GM10248 (cell line): ENCODE data around the gene ENOX2.

ENCODE experiments used
- CTCF ChIA-PET: fragments of 300-600 bp; sonication (Branson Sonifier 250); formaldehyde crosslinking; extraction: SDS; loops from one replicate; lab custom pipeline; 2021; ENCODE audit warnings: antibody characterized with exemption; lab: Yijun Ruan, JAX
- POLR2A ChIA-PET: fragments of 350-650 bp; sonication (Branson Sonifier 250); formaldehyde crosslinking; extraction: SDS; loops from one replicate; lab custom pipeline; 2020; ENCODE audit warnings: antibody characterized with exemption; lab: Yijun Ruan, JAX
- DNase-seq: peaks from one replicate; pipeline ENCODE4 v3.0.0; 2012; ENCODE audit errors: extremely low spot score
- CTCF ChIP-seq: IDR thresholded peaks from 2 replicates; pipeline ENCODE4 v1.5.1; 2012; ENCODE audit warnings: mild to moderate bottlenecking, low read depth; ENCODE audit errors: extremely low read depth, missing control alignments, control extremely low read depth

Gene ENOX2

GRCh38 chrX:130705591-130705990, 197.4 kb downstream of the ENOX2 start:
- ChIA-PET CTCF (no interaction called here), POLR2A (no interaction called here)
- TF ChIP-seq CTCF: no peak
- DNase-seq: no peak

- no peak for DNase-seq
- ChIA-PET POLR2A (no interaction called here), CTCF (no interaction called here)
- no peak for TF ChIP-seq CTCF
Measured at GRCh38 chrX:130704053-130705038, 198.7 kb downstream of the ENOX2 start.

GRCh38 chrX:130702867-130703707, 199.9 kb downstream of the ENOX2 start:
- no peak for DNase-seq
- ChIA-PET CTCF (no interaction called here), POLR2A (no interaction called here)
- TF ChIP-seq CTCF: no peak

- ChIA-PET POLR2A (no interaction called here), CTCF (interaction anchor here (1.4 to 1.7 kb wide), 2 partner anchors 17 to 28 kb away, joined by 3 to 4 read pairs; no protein-coding TSS in a partner anchor)
- TF ChIP-seq CTCF: no peak
- no peak for DNase-seq
Measured at GRCh38 chrX:130700629-130701028, 202.4 kb downstream of the ENOX2 start.

GRCh38 chrX:130699618-130700017, 203.4 kb downstream of the ENOX2 start:
- TF ChIP-seq CTCF: no peak
- CTCF ChIA-PET: interaction anchor here (1.1 to 1.4 kb wide), 2 partner anchors 9 to 16 kb away, joined by 3 to 4 read pairs; no protein-coding TSS in a partner anchor
- no peak for DNase-seq
- POLR2A ChIA-PET: no interaction called here

- ChIA-PET POLR2A (no interaction called here), CTCF (interaction anchor here (1.0 to 1.4 kb wide), 3 partner anchors 14 to 26 kb away, joined by 3 to 4 read pairs (median 4); no protein-coding TSS in a partner anchor)
- no peak for DNase-seq
- no peak for TF ChIP-seq CTCF
Measured at GRCh38 chrX:130696542-130696941, 206.5 kb downstream of the ENOX2 start.
